ENCODE results near the gene DPY30.
"Not testable (repeated sequence)": the region's sequence is repeated elsewhere in the genome, so short reads cannot be mapped to it uniquely, and the experiment has no call there.

The DPY30 gene

GRCh38 chr2:32010670-32011484 is 28.7 kb downstream of the DPY30 start, which contains the start of gene MEMO1:
MEMO1 (minus strand) TSS chr2:32011008; CDS start chr2:32010247, 761 bp downstream.
- DNase-seq (ENCODE audit: extremely low spot score, insufficient read length, low read depth), result peak; percentile 87
- FAIRE-seq, result peak; percentile 82

GRCh38 chr2:32010280-32010669 is 29.3 kb downstream of the DPY30 start:
- peak; percentile 69 for FAIRE-seq
- not testable (repeated sequence) for DNase-seq (ENCODE audit: extremely low spot score, insufficient read length, low read depth)

GRCh38 chr2:32009516-32010256 is 29.9 kb downstream of the DPY30 start:
- no peak for DNase-seq (ENCODE audit: extremely low spot score, insufficient read length, low read depth)
- FAIRE-seq, result no peak

- FAIRE-seq (no peak), DNase-seq (ENCODE audit: extremely low spot score, insufficient read length, low read depth) (no peak)
Observed at GRCh38 chr2:32008805-32009515, 30.6 kb downstream of the DPY30 start.

- FAIRE-seq, result no peak
- no peak for DNase-seq (ENCODE audit: extremely low spot score, insufficient read length, low read depth)
Observed at GRCh38 chr2:32007121-32007391, 32.5 kb downstream of the DPY30 start.

GRCh38 chr2:32005371-32005976 is 34.1 kb downstream of the DPY30 start:
- no peak for FAIRE-seq
- DNase-seq (ENCODE audit: extremely low spot score, insufficient read length, low read depth), result no peak

GRCh38 chr2:32003791-32004190 is 35.8 kb downstream of the DPY30 start:
- DNase-seq (ENCODE audit: extremely low spot score, insufficient read length, low read depth) (no peak), FAIRE-seq (no peak)

- DNase-seq (ENCODE audit: extremely low spot score, insufficient read length, low read depth) (no peak), FAIRE-seq (no peak)
Observed at GRCh38 chr2:32002406-32002805, 37.2 kb downstream of the DPY30 start.

GRCh38 chr2:31999438-31999837 is 40.2 kb downstream of the DPY30 start:
- DNase-seq (ENCODE audit: extremely low spot score, insufficient read length, low read depth), result no peak
- FAIRE-seq, result no peak

GRCh38 chr2:31998731-31999383 is 40.7 kb downstream of the DPY30 start:
- FAIRE-seq (no peak), DNase-seq (ENCODE audit: extremely low spot score, insufficient read length, low read depth) (no peak)

GRCh38 chr2:31997653-31998052 is 42.0 kb downstream of the DPY30 start:
- FAIRE-seq (peak; percentile 54), DNase-seq (ENCODE audit: extremely low spot score, insufficient read length, low read depth) (no peak)

GRCh38 chr2:31996571-31997150 is 42.9 kb downstream of the DPY30 start:
- DNase-seq (ENCODE audit: extremely low spot score, insufficient read length, low read depth) (no peak), FAIRE-seq (no peak)

GRCh38 chr2:31992934-31993333 is 46.7 kb downstream of the DPY30 start:
- FAIRE-seq (no peak), DNase-seq (ENCODE audit: extremely low spot score, insufficient read length, low read depth) (no peak)

- FAIRE-seq, result no peak
- DNase-seq (ENCODE audit: extremely low spot score, insufficient read length, low read depth), result no peak
Observed at GRCh38 chr2:31992025-31992579, 47.5 kb downstream of the DPY30 start.

GRCh38 chr2:31989946-31990345 is 49.7 kb downstream of the DPY30 start:
- FAIRE-seq (no peak), DNase-seq (ENCODE audit: extremely low spot score, insufficient read length, low read depth) (no peak)

- no peak for FAIRE-seq
- DNase-seq (ENCODE audit: extremely low spot score, insufficient read length, low read depth), result no peak
Observed at GRCh38 chr2:31987454-31988220, 52.0 kb downstream of the DPY30 start.

- no peak for FAIRE-seq
- no peak for DNase-seq (ENCODE audit: extremely low spot score, insufficient read length, low read depth)
Observed at GRCh38 chr2:31986906-31987305, 52.7 kb downstream of the DPY30 start.

GRCh38 chr2:31983762-31984467 is 55.7 kb downstream of the DPY30 start:
- FAIRE-seq (no peak), DNase-seq (ENCODE audit: extremely low spot score, insufficient read length, low read depth) (no peak)
